Gastrocnemius medialis (tissue), 4 donors: ENCODE results near the gene EMD.

Experiments used
- POLR2A ChIP-seq, 2 donors: fragments of 450-650 bp; IDR thresholded peaks; one replicate each; pipeline ENCODE4 v1.6.1; 2017; ENCODE audit warnings: antibody characterized with exemption in 2 of 2, mild to moderate bottlenecking in 2 of 2, moderate library complexity in 2 of 2
- TF ChIP-seq, protein P1 (sequence below), 5 experiments: fragments of 450-650 bp in 3 of 5; fragments of 200-600 bp in 2 of 5; sonication (generic) in 2 of 5; IDR thresholded peaks in 4 of 5; conservative IDR thresholded peaks in 1 of 5; 1 replicate in 4 of 5; 2 replicates in 1 of 5; pipeline ENCODE4 v1.5.1; 2016 to 2019; ENCODE audit warnings: antibody characterized with exemption in 5 of 5, mild to moderate bottlenecking in 3 of 5, moderate library complexity in 3 of 5

- TF ChIP-seq POLR2A (IDR thresholded peaks at IDR 0.05) = no peak
- TF ChIP-seq, protein P1, sequence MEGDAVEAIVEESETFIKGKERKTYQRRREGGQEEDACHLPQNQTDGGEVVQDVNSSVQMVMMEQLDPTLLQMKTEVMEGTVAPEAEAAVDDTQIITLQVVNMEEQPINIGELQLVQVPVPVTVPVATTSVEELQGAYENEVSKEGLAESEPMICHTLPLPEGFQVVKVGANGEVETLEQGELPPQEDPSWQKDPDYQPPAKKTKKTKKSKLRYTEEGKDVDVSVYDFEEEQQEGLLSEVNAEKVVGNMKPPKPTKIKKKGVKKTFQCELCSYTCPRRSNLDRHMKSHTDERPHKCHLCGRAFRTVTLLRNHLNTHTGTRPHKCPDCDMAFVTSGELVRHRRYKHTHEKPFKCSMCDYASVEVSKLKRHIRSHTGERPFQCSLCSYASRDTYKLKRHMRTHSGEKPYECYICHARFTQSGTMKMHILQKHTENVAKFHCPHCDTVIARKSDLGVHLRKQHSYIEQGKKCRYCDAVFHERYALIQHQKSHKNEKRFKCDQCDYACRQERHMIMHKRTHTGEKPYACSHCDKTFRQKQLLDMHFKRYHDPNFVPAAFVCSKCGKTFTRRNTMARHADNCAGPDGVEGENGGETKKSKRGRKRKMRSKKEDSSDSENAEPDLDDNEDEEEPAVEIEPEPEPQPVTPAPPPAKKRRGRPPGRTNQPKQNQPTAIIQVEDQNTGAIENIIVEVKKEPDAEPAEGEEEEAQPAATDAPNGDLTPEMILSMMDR (IDR thresholded peaks at IDR 0.05 in 4 of 5, conservative IDR thresholded peaks at IDR 0.05 in 1 of 5) = no peak
These were observed 465 bp downstream of the EMD start for GRCh38 chrX:154379569-154379951.
